OCI-LY7 (cell line): Measurements from ENCODE around the gene DYNLT4. TPM values are rescaled to one million over a fixed set of nuclear protein-coding genes. Genes with fewer than 3 reads are reported as not detected.
"Not testable (repeated sequence)": the region's sequence is repeated elsewhere in the genome, so short reads cannot be mapped to it uniquely, and the experiment has no call there.

ENCODE experiments used
- BruUV-seq: library from RNA; stranded (reverse); fragments of 400-500 nt; replicated peaks from 2 replicates; lab custom pipeline; 2021; lab: Mats Ljungman, UMichigan
- CTCF ChIA-PET: fragments of 300-600 bp; sonication (Branson Sonifier 250); formaldehyde crosslinking; loops from one replicate; lab custom pipeline; 2022; ENCODE audit warnings: antibody characterized with exemption; ENCODE audit not compliant: unreplicated experiment; lab: Charles Lee
- POLR2A ChIA-PET: fragments of 300-600 bp; sonication (Branson Sonifier 250); formaldehyde crosslinking; loops from one replicate; lab custom pipeline; 2022; ENCODE audit warnings: antibody characterized with exemption; lab: Charles Lee
- DNase-seq: peaks from one replicate; pipeline ENCODE4 v3.0.0-alpha.2; 2015; ENCODE audit warnings: low spot score
- H2AFZ ChIP-seq: fragments of 200-600 bp; sonication (generic), shearing (Covaris generic); 2 replicates; pipeline ENCODE4 v1.6.1; 2014; ENCODE audit warnings: mild to moderate bottlenecking, antibody characterized with exemption, low read length, moderate library complexity
- H3K27ac ChIP-seq: fragments of 200-600 bp; sonication (generic); 2 replicates; pipeline ENCODE4 v1.5.1; 2014; ENCODE audit warnings: mixed run types, low read depth, mild to moderate bottlenecking, moderate library complexity, low read length, inconsistent platforms; ENCODE audit not compliant: poor library complexity, severe bottlenecking
- H3K36me3 ChIP-seq: fragments of 200-600 bp; sonication (generic); 2 replicates; pipeline ENCODE4 v1.6.1; 2014; ENCODE audit warnings: mild to moderate bottlenecking, antibody characterized with exemption, low read length, moderate library complexity, mixed read lengths; ENCODE audit not compliant: insufficient read depth
- H3K4me1 ChIP-seq: fragments of 200-600 bp; sonication (generic); 2 replicates; pipeline ENCODE4 v1.5.1; 2014; ENCODE audit warnings: mild to moderate bottlenecking, low read length; ENCODE audit not compliant: insufficient read depth, poor library complexity, severe bottlenecking
- H3K4me2 ChIP-seq: fragments of 200-600 bp; sonication (generic); 2 replicates; pipeline ENCODE4 v1.6.1; 2014; ENCODE audit warnings: mild to moderate bottlenecking, low read length
- H3K4me3 ChIP-seq: fragments of 200-600 bp; sonication (generic); 2 replicates; pipeline ENCODE4 v1.5.1; 2014; ENCODE audit warnings: mild to moderate bottlenecking, low read depth, low read length; ENCODE audit not compliant: poor library complexity, severe bottlenecking
- H3K79me2 ChIP-seq: fragments of 200-600 bp; sonication (generic); 2 replicates; pipeline ENCODE4 v1.6.1; 2016; ENCODE audit warnings: low read depth, mild to moderate bottlenecking, low read length, moderate library complexity, mixed read lengths; ENCODE audit not compliant: insufficient read depth
- H3K9me2 ChIP-seq: fragments of 200-600 bp; sonication (generic); 2 replicates; pipeline ENCODE4 v1.6.1; 2016; ENCODE audit warnings: mild to moderate bottlenecking, low read length, mixed read lengths; ENCODE audit not compliant: insufficient read depth
- H3K9me3 ChIP-seq: fragments of 200-600 bp; sonication (generic); 2 replicates; pipeline ENCODE4 v1.6.1; 2014; ENCODE audit warnings: mild to moderate bottlenecking, mixed run types, low read length, mixed read lengths
- H4K20me1 ChIP-seq: fragments of 200-600 bp; sonication (generic); 2 replicates; pipeline ENCODE4 v1.6.1; 2014; ENCODE audit warnings: mild to moderate bottlenecking, antibody characterized with exemption, low read length, moderate library complexity, mixed read lengths; ENCODE audit not compliant: insufficient read depth
- CTCF ChIP-seq: fragments of 200-600 bp; sonication (generic); conservative IDR thresholded peaks from 2 replicates; pipeline ENCODE4 v1.5.1; 2014; ENCODE audit warnings: mild to moderate bottlenecking, antibody characterized with exemption, low read length, moderate library complexity, mixed read lengths
- EZH2phosphoT487 ChIP-seq: fragments of 200-600 bp; sonication (generic); IDR thresholded peaks from 2 replicates; pipeline ENCODE4 v1.6.1; 2018; ENCODE audit warnings: low read depth, borderline replicate concordance, mild to moderate bottlenecking, mixed run types, antibody characterized with exemption, low read length, moderate library complexity, mixed read lengths
- intact Hi-C: fragments of 100-400 bp; cut with micrococcal nuclease; formaldehyde crosslinking; loops from one replicate; pipeline ENCODE4 v1.10.0; 2022; ENCODE audit not compliant: unreplicated experiment
- total RNA-seq, 2 experiments: library from RNA; depleted of rRNA in 1 of 2; stranded (reverse); fragments of >200 nt in 1 of 2; shearing (Covaris generic) in 1 of 2; gene quantifications; 2 replicates each; pipeline ENCODE4 v1.2.3, GENCODE V29; 2014 to 2022

DYNLT4 gene
- total RNA-seq, 2 experiments from 2014 or later, result not detected

GRCh38 chr1:44811234-44811633 is 4.1 kb upstream of the DYNLT4 start:
- H3K79me2 ChIP-seq, result no peaks in the 10 kb centered on the region
- no peak overlapping the region for H3K27ac ChIP-seq
- no peak for DNase-seq
- H3K9me3 ChIP-seq, result no peaks in the 10 kb centered on the region
- no peaks in the 10 kb centered on the region for H3K9me2 ChIP-seq
- BruUV-seq, result no TSS peak
- TF ChIP-seq EZH2phosphoT487, result no peak
- TF ChIP-seq CTCF, result no peak
- H3K4me2 ChIP-seq, result no peak overlapping the region
- ChIA-PET CTCF (no interaction called here), POLR2A (interaction anchor here (0.7 to 4.2 kb wide), 4 partner anchors 8 to 130 kb away, joined by 3 to 54 read pairs (median 18); partner anchors contain the start of gene PLK3)
- H3K4me1 ChIP-seq, result peaks cover 48% of the 10 kb centered on the region
- intact Hi-C loops, result no loop called here
- no peaks in the 10 kb centered on the region for H4K20me1 ChIP-seq
- peaks cover 9% of the 10 kb centered on the region for H3K36me3 ChIP-seq
- no peak overlapping the region for H3K4me3 ChIP-seq
- H2AFZ ChIP-seq, result no peak overlapping the region

GRCh38 chr1:44810762-44811105 is 3.6 kb upstream of the DYNLT4 start:
- POLR2A ChIA-PET, result interaction anchor here (0.7 to 4.2 kb wide), 5 partner anchors 9 to 129 kb away, joined by 3 to 54 read pairs (median 6); partner anchors contain the start of genes PLK3 and RPS8
- H2AFZ ChIP-seq, intact Hi-C loops, DNase-seq, H3K4me3 ChIP-seq, BruUV-seq, H4K20me1 ChIP-seq, H3K9me2 ChIP-seq, H3K9me3 ChIP-seq, CTCF ChIA-PET, H3K79me2 ChIP-seq, H3K36me3 ChIP-seq: not testable (repeated sequence)
- H3K27ac ChIP-seq, result peak overlapping the region; percentile 74
- peak overlapping the region; percentile 57 for H3K4me2 ChIP-seq
- peaks cover 48% of the 10 kb centered on the region for H3K4me1 ChIP-seq

GRCh38 chr1:44810101-44810761 is 3.1 kb upstream of the DYNLT4 start:
- H3K9me2 ChIP-seq, result no peaks in the 10 kb centered on the region
- BruUV-seq, result no TSS peak
- H3K36me3 ChIP-seq, result peaks cover 9% of the 10 kb centered on the region
- H4K20me1 ChIP-seq, result no peaks in the 10 kb centered on the region
- H3K79me2 ChIP-seq, result no peaks in the 10 kb centered on the region
- peak overlapping the region; percentile 9 for H3K4me3 ChIP-seq
- H3K4me1 ChIP-seq, result peaks cover 46% of the 10 kb centered on the region
- ChIA-PET CTCF (interaction anchor here (0.8 to 1.3 kb wide), 3 partner anchors 10 to 80 kb away, joined by 6 to 15 read pairs (median 8); partner anchors contain the start of genes PLK3 and RNU5D-1), POLR2A (interaction anchor here (0.5 to 4.2 kb wide), 12 partner anchors 9 to 585 kb away, joined by 3 to 54 read pairs (median 6); partner anchors contain the start of genes PLK3, RNU5D-1 and RPS8)
- H3K4me2 ChIP-seq, result peak overlapping the region; percentile 57
- DNase-seq, result peak; percentile 48
- TF ChIP-seq CTCF (no peak), EZH2phosphoT487 (no peak)
- peak overlapping the region; percentile 70; the same call in 1 of the 2 replicates for H2AFZ ChIP-seq
- peak overlapping the region; percentile 74 for H3K27ac ChIP-seq
- H3K9me3 ChIP-seq, result no peaks in the 10 kb centered on the region
- intact Hi-C loops, result no loop called here
